ENCODE results near the gene TMEM119. TPM values are rescaled to one million over a fixed set of nuclear protein-coding genes. Genes with fewer than 3 reads are reported as not detected.

Gene TMEM119
- total and polyA plus RNA-seq, 2 experiments from 2014 or later = 55.5 to 93.2 TPM

DNA sequence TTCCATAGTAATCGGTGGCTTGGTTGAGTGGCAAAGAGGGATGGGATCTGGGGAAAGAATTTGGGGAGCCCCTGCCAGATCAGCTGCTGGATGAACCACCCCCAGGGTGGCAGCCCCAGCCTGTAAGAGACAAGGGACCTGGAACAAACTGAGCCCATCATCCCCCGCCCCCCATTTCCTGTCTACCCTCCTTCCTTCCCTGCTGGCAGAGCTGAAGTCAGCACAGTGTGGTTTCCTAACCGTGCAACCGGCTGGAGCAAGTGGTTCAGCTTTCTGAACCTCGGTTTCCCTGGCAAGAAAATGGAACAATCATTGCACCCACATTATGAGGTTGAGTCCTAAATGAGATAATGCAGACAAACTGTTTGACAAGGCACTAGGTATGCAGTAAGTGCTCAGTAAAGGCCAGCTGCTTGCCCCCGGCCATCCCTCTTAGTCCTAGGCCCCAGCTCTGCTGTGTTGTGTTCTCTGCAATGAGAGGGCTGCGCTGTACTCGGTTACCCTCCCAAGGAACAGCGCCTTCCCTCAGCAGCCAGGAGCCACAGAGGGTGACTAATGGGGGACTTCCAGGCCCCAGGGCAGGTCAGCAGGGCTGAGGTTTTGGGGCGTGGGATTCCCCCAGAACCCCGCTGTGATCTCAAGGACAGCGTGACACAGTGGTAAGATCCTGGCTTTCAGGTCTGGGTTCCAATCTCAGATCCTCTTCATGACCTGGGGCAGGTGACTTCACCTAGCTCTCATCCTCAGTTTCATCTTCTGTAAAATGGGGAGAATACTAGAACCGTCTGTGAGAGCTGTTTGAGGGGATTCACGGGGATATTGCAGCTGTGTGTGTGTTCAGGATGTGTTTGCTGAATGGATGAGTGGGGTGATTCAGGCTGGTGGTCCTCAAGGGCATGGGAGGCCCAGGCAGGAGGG is 19.3 kb upstream of the TMEM119 start:
- Histone ChIP-seq H3K36me3 (ENCODE audit: low read depth) (no peaks in the 10 kb centered on the region), H3K4me1 (ENCODE audit: insufficient read depth) (peaks cover 15% of the 10 kb centered on the region), H3K27me3 (replicated peaks; ENCODE audit: insufficient read depth) (no peaks in the 10 kb centered on the region), H3K9me2 (ENCODE audit: insufficient read depth) (no peaks in the 10 kb centered on the region), H3F3A (ENCODE audit: insufficient read depth) (peaks cover 29% of the 10 kb centered on the region; the same call in 1 of the 2 replicates), H3K4me2 (ENCODE audit: unreplicated experiment) (no peak overlapping the region), H3K4me3 (no peak overlapping the region), H2AFZ (no peak overlapping the region), H3K27ac (no peak overlapping the region), H4K20me1 (ENCODE audit: insufficient read depth) (no peaks in the 10 kb centered on the region), H3K9ac (no peak overlapping the region), H3K9me3 (ENCODE audit: low read depth) (no peaks in the 10 kb centered on the region), H3K79me2 (ENCODE audit: insufficient read depth) (no peaks in the 10 kb centered on the region)
- WGBS, 2 experiments (ENCODE audit: low coverage in 1 of 2, low lambda C conversion rate in 2 of 2, missing lambda C conversion rate in 2 of 2) = 87% methylated on average over 14 of the region's 14 CpGs
- in situ Hi-C loops (cut with MboI) = loop anchor here (5.0 kb wide), 1 partner anchor 45 kb away; no protein-coding TSS in a partner anchor
- TF ChIP-seq EZH2phosphoT487 (IDR thresholded peaks at IDR 0.05; ENCODE audit: insufficient read depth, low read depth) (no peak), EZH2 (IDR thresholded peaks at IDR 0.05; ENCODE audit: insufficient read depth, poor library complexity, severe bottlenecking) (no peak)
- no peak for DNase-seq

DNA sequence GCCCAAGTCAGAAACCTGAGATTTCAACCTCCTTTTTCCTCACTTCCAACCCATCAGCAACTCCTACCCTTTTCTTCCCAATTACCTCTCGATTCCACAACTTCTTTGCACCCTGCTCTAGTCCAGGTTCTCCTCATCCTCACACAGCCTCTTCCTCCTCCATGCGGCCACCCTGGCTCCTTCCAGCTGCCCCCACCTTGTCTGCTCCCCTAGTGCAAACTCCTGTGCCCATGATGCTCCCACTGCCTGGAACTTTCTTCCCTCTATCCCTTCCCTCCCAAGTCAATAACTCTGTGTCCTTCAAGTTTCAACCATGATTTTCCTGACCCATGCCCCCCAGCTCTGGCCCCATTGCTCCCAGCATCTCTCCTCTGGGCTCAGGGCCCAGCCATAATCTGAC is 18.5 kb upstream of the TMEM119 start:
- Histone ChIP-seq H3K79me2 (ENCODE audit: insufficient read depth) (no peaks in the 10 kb centered on the region), H3F3A (ENCODE audit: insufficient read depth) (peaks cover 38% of the 10 kb centered on the region), H3K4me3 (no peak overlapping the region), H3K9me3 (ENCODE audit: low read depth) (no peaks in the 10 kb centered on the region), H3K4me1 (ENCODE audit: insufficient read depth) (peaks cover 24% of the 10 kb centered on the region), H3K9me2 (ENCODE audit: insufficient read depth) (no peaks in the 10 kb centered on the region), H3K27me3 (replicated peaks; ENCODE audit: insufficient read depth) (no peaks in the 10 kb centered on the region), H4K20me1 (ENCODE audit: insufficient read depth) (no peaks in the 10 kb centered on the region), H3K4me2 (ENCODE audit: unreplicated experiment) (no peak overlapping the region), H2AFZ (no peak overlapping the region), H3K36me3 (ENCODE audit: low read depth) (no peaks in the 10 kb centered on the region), H3K27ac (no peak overlapping the region), H3K9ac (no peak overlapping the region)
- DNase-seq = no peak
- in situ Hi-C loops (cut with MboI) = loop anchor here (5.0 kb wide), 1 partner anchor 44 kb away; no protein-coding TSS in a partner anchor
- 95 to 100% methylated on average over 2 of the region's 2 CpGs for WGBS, 2 experiments (ENCODE audit: low coverage in 1 of 2, low lambda C conversion rate in 2 of 2, missing lambda C conversion rate in 2 of 2)
- no peak for TF ChIP-seq EZH2phosphoT487 (IDR thresholded peaks at IDR 0.05; ENCODE audit: insufficient read depth, low read depth)
- no peak for TF ChIP-seq EZH2 (IDR thresholded peaks at IDR 0.05; ENCODE audit: insufficient read depth, poor library complexity, severe bottlenecking)

DNA sequence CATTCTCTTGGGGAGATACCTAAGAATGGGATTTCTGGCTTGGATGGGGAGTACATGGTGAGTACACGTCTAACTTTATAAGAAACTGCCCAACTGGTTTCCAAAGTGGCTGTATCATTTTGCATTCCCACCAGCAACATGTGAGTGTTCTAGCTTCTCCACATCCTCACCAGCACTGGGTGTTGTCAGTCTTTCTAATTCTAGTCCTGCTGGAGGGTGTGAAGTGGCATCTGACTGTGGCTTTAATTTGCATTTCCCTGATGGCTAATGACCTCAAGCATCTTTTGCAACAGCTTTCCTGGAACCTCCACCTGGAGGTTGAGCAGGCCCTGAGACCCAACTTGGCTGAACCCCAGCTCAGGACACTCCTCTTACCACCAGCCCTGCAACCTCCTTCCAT is 18.0 kb upstream of the TMEM119 start:
- Histone ChIP-seq H3K4me3 (no peak overlapping the region), H2AFZ (no peak overlapping the region), H3F3A (ENCODE audit: insufficient read depth) (peaks cover 42% of the 10 kb centered on the region), H3K9me3 (ENCODE audit: low read depth) (no peaks in the 10 kb centered on the region), H3K9me2 (ENCODE audit: insufficient read depth) (no peaks in the 10 kb centered on the region), H3K9ac (no peak overlapping the region), H3K27me3 (replicated peaks; ENCODE audit: insufficient read depth) (no peaks in the 10 kb centered on the region), H3K4me2 (ENCODE audit: unreplicated experiment) (no peak overlapping the region), H3K27ac (no peak overlapping the region), H3K36me3 (ENCODE audit: low read depth) (no peaks in the 10 kb centered on the region), H4K20me1 (ENCODE audit: insufficient read depth) (no peaks in the 10 kb centered on the region), H3K4me1 (ENCODE audit: insufficient read depth) (peaks cover 24% of the 10 kb centered on the region), H3K79me2 (ENCODE audit: insufficient read depth) (no peaks in the 10 kb centered on the region)
- WGBS, 2 experiments (ENCODE audit: low coverage in 1 of 2, low lambda C conversion rate in 2 of 2, missing lambda C conversion rate in 2 of 2) = 81 to 88% methylated on average over 1 of the region's 1 CpG
- no peak for DNase-seq
- TF ChIP-seq EZH2phosphoT487 (IDR thresholded peaks at IDR 0.05; ENCODE audit: insufficient read depth, low read depth) = no peak
- no peak for TF ChIP-seq EZH2 (IDR thresholded peaks at IDR 0.05; ENCODE audit: insufficient read depth, poor library complexity, severe bottlenecking)
- in situ Hi-C loops (cut with MboI) = loop anchor here (5.0 kb wide), 1 partner anchor 44 kb away; no protein-coding TSS in a partner anchor

DNA sequence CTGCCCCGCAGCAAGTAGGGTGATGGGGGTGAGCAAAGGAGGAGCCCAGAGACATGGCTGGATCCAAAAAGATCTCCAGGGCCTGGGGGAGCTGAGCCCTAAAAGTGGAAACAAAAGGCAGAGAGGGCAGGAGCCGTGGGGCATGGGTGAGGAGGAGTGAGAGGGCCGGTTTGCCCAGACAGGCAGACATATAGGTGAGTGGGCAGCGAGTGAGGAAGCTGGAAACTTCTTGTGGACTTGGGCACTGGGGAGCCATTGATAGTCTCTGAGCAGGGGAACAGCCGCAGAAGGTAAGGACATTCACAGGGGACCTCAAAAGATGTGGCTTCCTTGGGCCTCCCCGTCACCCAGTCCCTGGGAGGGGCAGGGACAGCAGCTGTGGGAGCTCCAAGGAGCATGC is 16.8 kb upstream of the TMEM119 start:
- DNase-seq = no peak
- H3K9me2 ChIP-seq (ENCODE audit: insufficient read depth) = no peaks in the 10 kb centered on the region
- no peaks in the 10 kb centered on the region for H4K20me1 ChIP-seq (ENCODE audit: insufficient read depth)
- no peaks in the 10 kb centered on the region for H3K9me3 ChIP-seq (ENCODE audit: low read depth)
- peaks cover 32% of the 10 kb centered on the region for H3K4me1 ChIP-seq (ENCODE audit: insufficient read depth)
- peaks cover 39% of the 10 kb centered on the region for H3F3A ChIP-seq (ENCODE audit: insufficient read depth)
- no peaks in the 10 kb centered on the region for H3K27me3 ChIP-seq (replicated peaks; ENCODE audit: insufficient read depth)
- no peak overlapping the region for H3K4me3 ChIP-seq
- H3K9ac ChIP-seq = no peak overlapping the region
- no peaks in the 10 kb centered on the region for H3K36me3 ChIP-seq (ENCODE audit: low read depth)
- in situ Hi-C loops (cut with MboI) = loop anchor here (5.0 kb wide), 1 partner anchor 42 kb away; no protein-coding TSS in a partner anchor
- H3K4me2 ChIP-seq (ENCODE audit: unreplicated experiment) = no peak overlapping the region
- no peak overlapping the region for H2AFZ ChIP-seq
- 93 to 94% methylated on average over 6 of the region's 6 CpGs for WGBS, 2 experiments (ENCODE audit: low coverage in 1 of 2, low lambda C conversion rate in 2 of 2, missing lambda C conversion rate in 2 of 2)
- no peaks in the 10 kb centered on the region for H3K79me2 ChIP-seq (ENCODE audit: insufficient read depth)
- no peak overlapping the region for H3K27ac ChIP-seq
- TF ChIP-seq EZH2 (IDR thresholded peaks at IDR 0.05; ENCODE audit: insufficient read depth, poor library complexity, severe bottlenecking) (no peak), EZH2phosphoT487 (IDR thresholded peaks at IDR 0.05; ENCODE audit: insufficient read depth, low read depth) (no peak)

All from GM23248 (cell line).